ENCODE data around the gene IGFL4. TPM values are rescaled to one million over a fixed set of nuclear protein-coding genes. Genes with fewer than 3 reads are reported as not detected.

Gene IGFL4
- total and polyA plus RNA-seq, 2 of the 8 experiments (the other 6 are each of a cell fraction or from before 2014, with no cell fraction given), result 0.05 to 0.11 TPM

DNA sequence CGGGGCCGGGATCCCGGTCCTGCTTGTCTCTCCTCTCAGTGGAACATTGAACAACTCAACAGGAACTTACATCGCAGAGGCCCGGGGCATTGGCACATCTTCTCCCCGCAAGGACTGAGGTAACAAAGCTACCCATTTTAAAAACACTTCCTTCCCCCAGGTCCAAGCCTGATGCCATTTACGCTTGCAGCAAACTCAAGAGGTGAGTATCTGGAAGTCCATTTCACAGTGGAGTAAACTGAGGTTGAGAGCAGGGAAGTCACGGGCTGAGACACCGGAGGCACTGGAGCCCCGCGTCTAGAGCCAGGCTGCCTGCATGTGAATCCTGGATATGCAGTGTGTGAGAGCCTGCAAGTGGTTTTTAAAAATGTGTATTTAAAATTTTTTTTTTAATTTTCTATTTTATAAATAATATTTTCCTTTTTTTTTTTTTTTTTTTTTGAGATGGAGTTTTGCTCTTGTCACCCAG is 17.5 kb downstream of the IGFL4 start:
- Histone ChIP-seq H2BK12ac (ENCODE audit: low read depth, low read length) (no peak overlapping the region), H3K9me3 (ENCODE audit: insufficient read depth in 2 of 2, low read depth in 1 of 2, low read length in 1 of 2) (no peaks in the 10 kb centered on the region), H3K36me3 (ENCODE audit: control insufficient read depth in 2 of 4, insufficient read depth in 4 of 4, low read length in 3 of 4) (no peaks in the 10 kb centered on the region), H3K27me3 (replicated peaks in 1 of 4; ENCODE audit: control insufficient read depth in 3 of 4, extremely low read depth in 1 of 4, insufficient read depth in 3 of 4, low read length in 3 of 4) (0 out of 7 replicates have a peak, but pooled peaks cover 0 to 2% (median 0%) of the 10 kb centered on the region in 4 experiments), H3K4me3 (ENCODE audit: extremely low read depth in 1 of 4, insufficient read depth in 2 of 4, low read depth in 3 of 4, low read length in 4 of 4) (no peak overlapping the region), H2AK5ac (ENCODE audit: low read depth, low read length) (no peak overlapping the region), H3K14ac (ENCODE audit: insufficient read length) (no peak overlapping the region), H2BK5ac (ENCODE audit: low read depth, low read length) (no peak overlapping the region), H2AFZ (ENCODE audit: low read length) (no peak overlapping the region), H4K20me1 (replicated peaks in 1 of 2; ENCODE audit: control insufficient read depth in 1 of 2, insufficient read depth in 2 of 2, low read length in 2 of 2) (peaks cover 0 to 2% of the 10 kb centered on the region in 2 experiments), H3K23ac (ENCODE audit: insufficient read length) (no peak overlapping the region), H3K4me2 (ENCODE audit: insufficient read depth in 1 of 2, low read depth in 2 of 2, low read length in 2 of 2) (no peak overlapping the region), H3K18ac (ENCODE audit: extremely low read depth, low read length) (no peak overlapping the region), H4K5ac (ENCODE audit: insufficient read length, low read depth, low read length) (no peak overlapping the region), H4K8ac (ENCODE audit: extremely low read depth, insufficient read depth, low read length) (no peak overlapping the region), H2BK120ac (replicated peaks; ENCODE audit: low read depth, low read length) (no peak overlapping the region), H3K79me1 (ENCODE audit: low read depth, low read length) (no peaks in the 10 kb centered on the region), H3K9ac (replicated peaks in 1 of 4; ENCODE audit: extremely low read depth in 1 of 4, low read depth in 3 of 4, low read length in 3 of 4) (no peak overlapping the region), H3K23me2 (ENCODE audit: low read depth, low read length) (no peaks in the 10 kb centered on the region), H3K4me1 (replicated peaks in 1 of 4; ENCODE audit: control insufficient read depth in 3 of 4, insufficient read depth in 4 of 4, low read length in 3 of 4) (peaks cover 0 to 14% (median 8%) of the 10 kb centered on the region in 4 experiments; a peak in 6 of 7 replicates), H2BK20ac (ENCODE audit: low read length) (no peak overlapping the region), H4K91ac (replicated peaks; ENCODE audit: insufficient read length, low read length) (no peak overlapping the region), H3K56ac (replicated peaks; ENCODE audit: insufficient read length, low read depth, low read length) (no peak overlapping the region), H3K4ac (replicated peaks; ENCODE audit: insufficient read length, low read depth, low read length) (no peak overlapping the region), H2BK15ac (ENCODE audit: low read length) (no peak overlapping the region), H3K27ac (ENCODE audit: low read depth, low read length) (no peak overlapping the region), H3K79me2 (ENCODE audit: control insufficient read depth in 1 of 2, insufficient read depth in 2 of 2, low read length in 2 of 2) (no peaks in the 10 kb centered on the region)
- DNase-seq (ENCODE audit: low read depth in 1 of 2, low spot score in 2 of 2), result no peak
- TF ChIP-seq, protein P1, sequence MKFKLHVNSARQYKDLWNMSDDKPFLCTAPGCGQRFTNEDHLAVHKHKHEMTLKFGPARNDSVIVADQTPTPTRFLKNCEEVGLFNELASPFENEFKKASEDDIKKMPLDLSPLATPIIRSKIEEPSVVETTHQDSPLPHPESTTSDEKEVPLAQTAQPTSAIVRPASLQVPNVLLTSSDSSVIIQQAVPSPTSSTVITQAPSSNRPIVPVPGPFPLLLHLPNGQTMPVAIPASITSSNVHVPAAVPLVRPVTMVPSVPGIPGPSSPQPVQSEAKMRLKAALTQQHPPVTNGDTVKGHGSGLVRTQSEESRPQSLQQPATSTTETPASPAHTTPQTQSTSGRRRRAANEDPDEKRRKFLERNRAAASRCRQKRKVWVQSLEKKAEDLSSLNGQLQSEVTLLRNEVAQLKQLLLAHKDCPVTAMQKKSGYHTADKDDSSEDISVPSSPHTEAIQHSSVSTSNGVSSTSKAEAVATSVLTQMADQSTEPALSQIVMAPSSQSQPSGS (IDR thresholded peaks at IDR 0.05; ENCODE audit: low read length), result no peak
- no peak for TF ChIP-seq ZNF274 (IDR thresholded peaks at IDR 0.05; ENCODE audit: borderline replicate concordance, extremely low read depth, low read length)
- TF ChIP-seq MAFK (IDR thresholded peaks at IDR 0.05; ENCODE audit: low read depth, low read length), result no peak
- TF ChIP-seq TEAD4 (IDR thresholded peaks at IDR 0.05; ENCODE audit: low read depth, low read length), result no peak
- no peak for TF ChIP-seq KDM1A (IDR thresholded peaks at IDR 0.05; ENCODE audit: borderline replicate concordance, low read length)
- no peak for TF ChIP-seq SUZ12 (IDR thresholded peaks at IDR 0.05; ENCODE audit: low read length)
- no peak for TF ChIP-seq TAF1 (IDR thresholded peaks at IDR 0.05; ENCODE audit: low read depth, low read length)
- FAIRE-seq, result no peak
- ChIA-PET CTCF (ENCODE audit: partially characterized antibody) (interaction anchor here (0.7 to 17.0 kb wide), 4 partner anchors 43 to 951 kb away, joined by 3 to 250 read pairs (median 4); no protein-coding TSS in a partner anchor), POLR2A (ENCODE audit: partially characterized antibody) (interaction anchor here (1.1 to 2.7 kb wide), 4 partner anchors 10 to 362 kb away, joined by 3 to 7 read pairs (median 5); no protein-coding TSS in a partner anchor)
- WGBS, 2 experiments (ENCODE audit: extremely low coverage in 1 of 2, insufficient coverage in 1 of 2, insufficient read length in 1 of 2, insufficient replicate concordance in 2 of 2, low coverage in 1 of 2, low lambda C conversion rate in 2 of 2, missing lambda C conversion rate in 1 of 2), result 97% methylated on average over 11 of the region's 11 CpGs; no CpG with 5 or more reads in 1 of the 2 experiments
